ENCODE results near the gene COLEC12.

GRCh38 chr18:275486-275885 lies 225.0 kb downstream of the COLEC12 start:
- TF ChIP-seq POLR2AphosphoS5 (IDR thresholded peaks at IDR 0.05; ENCODE audit: insufficient read depth, low read depth, low read length) (no peak), EZH2 (IDR thresholded peaks at IDR 0.05; ENCODE audit: borderline replicate concordance, low read depth, low read length, severe bottlenecking) (no peak), CTCF (IDR thresholded peaks at IDR 0.05; ENCODE audit: extremely low read depth in 1 of 2, insufficient read depth in 1 of 2, low read depth in 1 of 2, low read length in 2 of 2) (no peak), POLR2A (IDR thresholded peaks at IDR 0.05; ENCODE audit: low read depth, low read length) (no peak), JUN (IDR thresholded peaks at IDR 0.05; ENCODE audit: borderline replicate concordance, insufficient read depth, insufficient read length, low read depth) (no peak), MYC (IDR thresholded peaks at IDR 0.05; ENCODE audit: low read depth, low read length) (no peak), FOS (IDR thresholded peaks at IDR 0.05; ENCODE audit: borderline replicate concordance, insufficient read depth, low read length) (no peak), MAX (IDR thresholded peaks at IDR 0.05; ENCODE audit: insufficient read depth, insufficient read length) (no peak)
